Duodenal mucosa (tissue), 2 donors: ENCODE measurements around the gene AACS.
"Not testable (repeated sequence)": the region's sequence is repeated elsewhere in the genome, so short reads cannot be mapped to it uniquely, and the experiment has no call there.

Experiments
- H3K27ac ChIP-seq: one replicate; pipeline ENCODE4 v1.7.0; 2013; ENCODE audit warnings: low read depth, low read length
- H3K27me3 ChIP-seq, 2 donors: one replicate each; pipeline ENCODE4 v1.7.0; 2013; ENCODE audit warnings: low read length in 2 of 2, control low read depth in 1 of 2; ENCODE audit not compliant: insufficient read depth in 2 of 2, control insufficient read depth in 1 of 2
- H3K36me3 ChIP-seq, 2 donors: one replicate each; pipeline ENCODE4 v1.7.0; 2013; ENCODE audit warnings: low read length in 2 of 2, control low read depth in 1 of 2; ENCODE audit not compliant: insufficient read depth in 2 of 2, control insufficient read depth in 1 of 2
- H3K4me1 ChIP-seq, 2 donors: one replicate each; pipeline ENCODE4 v1.7.0; 2013; ENCODE audit warnings: low read length in 2 of 2, control low read depth in 1 of 2; ENCODE audit not compliant: insufficient read depth in 2 of 2, control insufficient read depth in 1 of 2
- H3K4me3 ChIP-seq, 2 donors: one replicate each; pipeline ENCODE4 v1.7.0; 2013; ENCODE audit warnings: low read length in 2 of 2, low read depth in 1 of 2
- H3K9ac ChIP-seq, 2 donors: one replicate each; pipeline ENCODE4 v1.7.0; 2013; ENCODE audit warnings: low read length in 2 of 2, low read depth in 1 of 2
- H3K9me3 ChIP-seq, 2 donors: one replicate each; pipeline ENCODE4 v1.7.0; 2013; ENCODE audit warnings: low read length in 2 of 2, control low read depth in 1 of 2; ENCODE audit not compliant: control insufficient read depth in 1 of 2

The AACS gene

DNA sequence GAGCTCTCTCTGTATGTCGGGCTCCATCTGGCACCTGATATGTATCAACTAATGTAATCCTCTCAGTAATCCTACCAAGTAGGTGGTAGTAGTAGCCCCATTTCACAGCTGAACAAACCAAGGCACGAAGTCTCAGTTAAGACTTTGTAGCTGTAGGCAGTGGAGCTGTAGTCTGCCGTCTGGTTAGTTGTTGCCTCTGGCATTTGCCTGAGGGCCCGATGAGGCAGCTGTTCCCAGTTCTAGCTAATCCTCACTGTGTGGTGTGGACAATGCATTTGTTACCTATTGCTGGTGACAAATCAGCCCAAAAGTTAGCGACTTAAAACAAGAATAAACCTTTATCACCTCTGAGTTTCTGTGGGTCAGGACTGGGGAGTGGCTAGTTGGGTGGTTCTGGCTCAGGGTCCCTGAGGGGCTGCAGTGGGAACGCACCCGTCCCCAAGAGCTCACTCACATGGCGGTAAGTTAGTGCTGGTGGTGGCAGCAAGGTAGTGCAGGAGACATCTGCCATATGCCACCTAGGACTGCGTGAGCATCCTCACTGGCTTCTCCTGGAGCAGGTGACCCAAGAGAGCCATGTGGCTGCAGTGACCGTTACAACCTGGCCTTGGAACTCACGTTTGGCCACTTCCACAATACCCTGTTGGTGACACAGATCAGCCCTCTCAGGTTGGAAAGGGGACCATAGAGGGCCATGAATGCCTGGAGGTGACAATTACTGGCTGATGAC lies 5.6 kb downstream of the AACS start:
- H3K9ac ChIP-seq, result no peak overlapping the region
- H3K27me3 ChIP-seq, result no peaks in the 10 kb centered on the region
- H3K9me3 ChIP-seq, result no peaks in the 10 kb centered on the region
- H3K27ac ChIP-seq, result no peak overlapping the region
- peaks cover 4 to 11% of the 10 kb centered on the region in 2 donors for H3K4me1 ChIP-seq
- H3K36me3 ChIP-seq, result peaks cover 4 to 19% of the 10 kb centered on the region in 2 donors
- no peak overlapping the region for H3K4me3 ChIP-seq

DNA sequence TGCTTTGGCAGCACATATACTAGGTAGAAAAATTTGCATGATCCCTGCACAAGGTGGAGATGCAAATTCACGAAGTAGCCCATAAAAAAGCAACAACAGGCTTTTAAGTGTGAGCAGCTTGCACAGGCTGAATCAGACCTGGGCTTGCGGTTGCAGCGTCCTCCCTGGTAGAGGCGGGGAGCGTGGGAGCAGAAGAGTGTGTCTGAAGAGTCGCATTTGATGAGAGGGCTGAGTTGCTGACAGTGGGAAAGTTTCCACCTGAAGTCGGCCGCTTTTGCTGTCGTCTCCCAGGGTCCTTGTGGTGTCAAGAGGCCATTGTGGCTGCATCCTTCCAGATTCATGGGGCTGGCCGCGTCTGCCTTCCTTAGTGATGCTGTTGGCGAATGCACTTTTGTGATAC lies 6.2 kb downstream of the AACS start:
- Histone ChIP-seq H3K27ac (no peak overlapping the region), H3K4me3 (no peak overlapping the region), H3K27me3 (no peaks in the 10 kb centered on the region), H3K9me3 (no peaks in the 10 kb centered on the region), H3K36me3 (peaks cover 7 to 25% of the 10 kb centered on the region in 2 donors), H3K9ac (no peak overlapping the region), H3K4me1 (peaks cover 0 to 7% of the 10 kb centered on the region in 2 donors)

DNA sequence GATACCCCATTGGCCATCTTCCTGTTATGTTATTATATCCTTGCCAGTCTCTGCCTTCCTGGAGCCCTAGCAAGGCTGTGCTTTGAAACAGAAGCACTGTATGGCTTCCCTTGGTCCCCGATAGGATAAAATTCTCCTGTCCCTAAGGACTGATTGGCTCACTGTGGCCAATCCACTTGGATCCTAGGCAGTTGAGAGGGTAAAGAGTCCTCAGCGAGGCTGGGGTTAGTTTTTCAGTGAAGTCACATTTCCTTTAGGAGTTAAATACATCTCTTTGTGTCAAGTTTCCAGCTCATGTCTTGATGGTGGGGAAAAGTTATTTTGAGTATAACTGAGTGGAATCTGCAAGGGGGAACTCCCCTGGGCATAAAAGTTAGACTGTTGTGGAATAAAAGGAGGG lies 7.3 kb downstream of the AACS start:
- Histone ChIP-seq H3K27me3 (no peaks in the 10 kb centered on the region), H3K36me3 (peaks cover 10 to 29% of the 10 kb centered on the region in 2 donors), H3K4me1 (no peaks in the 10 kb centered on the region), H3K9me3 (no peaks in the 10 kb centered on the region), H3K27ac (no peak overlapping the region), H3K9ac (no peak overlapping the region), H3K4me3 (no peak overlapping the region)

DNA sequence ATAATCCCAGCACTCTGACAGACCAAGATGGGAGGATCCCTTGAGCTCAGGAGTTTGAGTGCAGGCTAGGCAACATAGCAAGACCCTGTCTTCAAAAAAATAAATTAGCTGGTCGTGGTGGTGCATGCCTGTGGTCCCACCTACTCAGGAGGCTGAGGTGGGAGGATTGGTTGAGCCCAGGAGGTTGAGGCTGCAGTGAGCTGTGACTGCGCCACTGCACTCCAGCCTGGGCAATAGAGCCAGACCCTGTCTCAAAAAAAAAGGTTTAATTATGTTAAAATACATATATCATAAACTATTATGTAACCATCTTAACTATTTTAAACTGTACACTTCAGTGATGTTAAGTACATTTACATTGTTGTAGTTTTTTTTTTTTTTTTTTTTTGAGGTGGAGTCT lies 9.1 kb downstream of the AACS start:
- not testable (repeated sequence) for H3K4me1 ChIP-seq, H3K9me3 ChIP-seq, H3K27ac ChIP-seq, H3K9ac ChIP-seq, H3K4me3 ChIP-seq, H3K27me3 ChIP-seq
- H3K36me3 ChIP-seq, result peaks cover 10 to 38% of the 10 kb centered on the region in 2 donors

DNA sequence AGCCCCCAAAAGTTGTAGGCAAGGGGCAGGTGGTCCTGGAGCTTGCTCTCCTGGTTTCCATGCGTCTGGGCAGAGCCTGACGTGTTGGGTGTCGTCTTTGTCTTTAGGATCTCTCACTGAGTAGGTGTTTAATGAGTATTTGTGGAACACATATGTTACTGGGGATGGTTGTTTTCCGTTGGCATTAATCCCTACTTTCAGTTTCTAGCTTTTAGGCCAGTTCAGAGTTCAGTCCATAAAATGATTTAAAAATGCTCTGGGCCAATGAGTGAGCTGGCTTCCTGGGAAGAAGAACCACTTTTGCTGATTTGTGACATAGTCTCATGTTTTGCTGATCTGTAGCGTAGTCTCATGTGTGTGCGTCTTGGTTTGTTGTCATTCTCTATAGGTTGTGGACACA lies 10.9 kb downstream of the AACS start:
- Histone ChIP-seq H3K4me1 (no peaks in the 10 kb centered on the region), H3K4me3 (no peak overlapping the region), H3K27ac (no peak overlapping the region), H3K9ac (no peak overlapping the region), H3K27me3 (no peaks in the 10 kb centered on the region), H3K9me3 (no peaks in the 10 kb centered on the region), H3K36me3 (peaks cover 7 to 44% of the 10 kb centered on the region in 2 donors)

DNA sequence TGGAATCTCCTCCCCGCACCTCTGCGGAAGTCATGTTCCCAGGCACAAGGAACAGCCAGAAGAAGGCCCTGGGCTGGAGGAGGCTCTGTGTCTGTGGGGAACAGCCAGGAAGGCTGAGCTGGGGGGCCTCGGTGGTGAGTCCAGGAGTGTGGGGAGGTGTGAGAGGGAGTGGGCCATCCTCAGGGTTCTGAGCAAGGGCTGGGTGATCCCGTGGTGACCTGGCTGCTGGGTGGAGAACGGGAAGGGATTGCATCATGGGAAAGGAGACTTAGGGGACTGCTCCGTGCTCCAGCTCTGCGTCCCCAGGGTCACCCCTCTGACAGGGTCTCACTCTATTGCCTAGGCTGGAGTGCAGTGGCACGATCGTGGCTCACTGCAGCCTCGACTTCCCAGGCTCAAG lies 13.8 kb downstream of the AACS start:
- Histone ChIP-seq H3K27me3 (no peaks in the 10 kb centered on the region), H3K36me3 (peaks cover 6 to 48% of the 10 kb centered on the region in 2 donors), H3K4me3 (no peak overlapping the region), H3K9me3 (no peaks in the 10 kb centered on the region), H3K4me1 (no peaks in the 10 kb centered on the region), H3K9ac (no peak overlapping the region), H3K27ac (no peak overlapping the region)

DNA sequence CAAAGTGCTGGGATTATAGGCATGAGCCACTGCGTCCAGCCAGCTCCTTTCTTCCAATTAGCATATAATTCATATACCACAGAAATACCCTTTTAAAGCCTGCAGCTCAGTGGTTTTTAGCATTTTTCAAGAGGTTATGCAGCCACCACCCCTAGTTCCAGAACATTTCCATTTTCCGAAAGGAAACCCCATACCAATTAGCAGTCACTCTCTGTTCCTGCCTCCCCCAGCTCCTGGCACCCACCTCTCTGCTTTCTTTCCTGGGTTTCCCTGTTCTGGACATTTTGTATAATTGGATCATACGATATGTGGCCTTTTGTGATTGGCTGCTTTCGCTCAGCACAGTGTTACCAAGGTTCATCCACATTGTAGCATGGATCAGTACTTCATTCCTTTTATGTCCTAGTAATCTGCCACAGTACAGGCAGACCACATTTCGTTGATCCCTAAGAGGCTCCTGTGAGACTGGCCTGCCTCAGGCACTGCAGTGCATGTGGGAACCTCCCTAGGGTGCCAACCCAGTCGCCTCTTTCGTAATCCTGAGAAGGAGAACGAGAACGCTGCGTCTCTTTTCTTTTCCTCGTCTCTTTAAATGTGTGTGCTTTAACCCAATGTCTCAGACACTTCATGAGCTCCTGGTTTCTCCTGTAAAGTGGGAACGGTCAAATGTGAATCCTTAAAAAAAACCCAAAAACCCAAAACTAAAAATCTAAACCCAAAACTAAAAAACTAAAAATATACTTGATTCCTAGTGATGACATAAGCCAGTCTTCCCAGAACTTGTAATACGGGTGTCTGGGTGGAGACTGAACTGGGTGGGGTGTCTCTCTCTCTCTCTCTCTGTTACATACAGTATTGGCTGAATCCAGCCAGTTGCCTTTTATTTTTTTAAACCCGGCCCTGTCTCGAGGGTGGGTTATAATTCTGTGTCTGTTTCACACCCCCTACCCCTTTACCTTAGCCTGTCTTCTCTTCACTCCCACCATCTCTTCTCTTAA lies 14.7 kb downstream of the AACS start:
- no peak overlapping the region for H3K9ac ChIP-seq

DNA sequence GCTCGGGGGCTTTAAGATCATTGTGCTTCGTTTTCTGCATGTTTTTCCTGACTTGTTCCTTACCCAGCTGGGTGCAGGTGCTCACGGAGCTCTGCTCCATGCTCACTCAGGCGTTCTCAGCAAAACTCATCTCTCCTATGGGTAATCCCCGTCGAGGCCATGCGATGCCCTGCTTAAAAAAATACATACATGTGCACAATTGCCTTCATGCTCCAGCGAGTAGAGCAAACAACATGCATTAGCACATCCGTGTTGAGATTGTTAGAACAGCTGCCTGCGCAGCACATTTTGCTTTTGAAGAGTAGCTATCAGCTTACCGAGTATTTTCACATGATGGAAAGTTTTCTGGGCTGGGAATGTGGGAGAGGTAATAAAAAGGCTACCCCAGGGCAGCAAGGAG lies 16.2 kb downstream of the AACS start:
- H3K4me3 ChIP-seq, result no peak overlapping the region
- H3K27ac ChIP-seq, result no peak overlapping the region
- peaks cover 14 to 58% of the 10 kb centered on the region in 2 donors for H3K36me3 ChIP-seq
- H3K9ac ChIP-seq, result no peak overlapping the region
- H3K9me3 ChIP-seq, result no peaks in the 10 kb centered on the region
- no peaks in the 10 kb centered on the region for H3K27me3 ChIP-seq
- no peaks in the 10 kb centered on the region for H3K4me1 ChIP-seq

More for the DNA sequence above, 14.7 kb downstream of the AACS start:
- Histone ChIP-seq H3K36me3 (peaks cover 9 to 50% of the 10 kb centered on the region in 2 donors), H3K27me3 (no peaks in the 10 kb centered on the region), H3K4me1 (no peaks in the 10 kb centered on the region), H3K9me3 (no peaks in the 10 kb centered on the region), H3K27ac (no peak overlapping the region), H3K4me3 (no peak overlapping the region)

DNA sequence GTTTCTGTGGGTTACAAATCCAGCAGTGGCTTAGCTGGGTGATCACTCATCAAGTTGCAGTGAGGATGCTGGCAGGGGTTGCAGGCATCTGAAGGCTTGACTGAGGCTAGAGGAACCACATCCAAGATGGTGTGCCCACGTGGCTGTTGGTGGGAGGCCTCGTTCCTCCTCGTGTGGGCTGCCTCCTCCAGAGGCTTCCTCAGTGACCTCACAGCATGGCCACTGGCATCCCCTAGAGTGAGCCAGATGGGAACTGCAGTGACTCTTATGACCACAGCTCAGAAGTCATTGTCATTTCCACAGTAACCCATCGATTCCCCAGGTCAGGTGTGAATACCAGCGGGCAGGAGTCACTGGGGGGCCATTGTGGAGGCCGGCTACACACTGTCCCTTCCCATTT lies 17.8 kb downstream of the AACS start:
- H3K4me1 ChIP-seq, result no peaks in the 10 kb centered on the region
- H3K9me3 ChIP-seq, result no peaks in the 10 kb centered on the region
- no peaks in the 10 kb centered on the region for H3K27me3 ChIP-seq
- no peak overlapping the region for H3K4me3 ChIP-seq
- H3K9ac ChIP-seq, result no peak overlapping the region
- H3K27ac ChIP-seq, result no peak overlapping the region
- H3K36me3 ChIP-seq, result peaks cover 17 to 65% of the 10 kb centered on the region in 2 donors

DNA sequence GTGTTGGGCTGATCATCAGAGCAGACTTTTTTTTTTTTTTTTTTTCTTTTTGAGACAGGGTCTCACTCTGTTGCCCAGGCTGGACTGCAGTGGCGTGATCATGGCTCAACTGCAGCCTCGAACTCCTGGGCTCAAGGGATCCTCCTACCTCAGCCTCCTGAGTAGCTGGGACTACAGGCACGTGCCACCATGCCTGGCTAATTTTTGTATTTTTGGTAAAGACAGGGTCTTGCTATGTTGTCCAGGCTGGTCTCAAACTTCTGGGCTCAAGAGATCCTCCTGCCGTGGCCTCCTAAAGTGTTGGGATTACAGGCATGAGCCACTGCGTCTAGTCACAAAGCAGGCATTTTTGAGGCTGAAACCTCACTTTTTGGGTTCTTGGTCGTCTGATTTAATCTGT lies 23.0 kb downstream of the AACS start:
- H3K9ac ChIP-seq, H3K27ac ChIP-seq, H3K9me3 ChIP-seq, H3K27me3 ChIP-seq, H3K4me3 ChIP-seq: not testable (repeated sequence)
- Histone ChIP-seq H3K36me3 (peaks cover 34 to 72% of the 10 kb centered on the region in 2 donors), H3K4me1 (peaks cover 11% of the 10 kb centered on the region in 2 donors)
